Measurements from ENCODE around the gene CLOCK.

Gene CLOCK

DNA sequence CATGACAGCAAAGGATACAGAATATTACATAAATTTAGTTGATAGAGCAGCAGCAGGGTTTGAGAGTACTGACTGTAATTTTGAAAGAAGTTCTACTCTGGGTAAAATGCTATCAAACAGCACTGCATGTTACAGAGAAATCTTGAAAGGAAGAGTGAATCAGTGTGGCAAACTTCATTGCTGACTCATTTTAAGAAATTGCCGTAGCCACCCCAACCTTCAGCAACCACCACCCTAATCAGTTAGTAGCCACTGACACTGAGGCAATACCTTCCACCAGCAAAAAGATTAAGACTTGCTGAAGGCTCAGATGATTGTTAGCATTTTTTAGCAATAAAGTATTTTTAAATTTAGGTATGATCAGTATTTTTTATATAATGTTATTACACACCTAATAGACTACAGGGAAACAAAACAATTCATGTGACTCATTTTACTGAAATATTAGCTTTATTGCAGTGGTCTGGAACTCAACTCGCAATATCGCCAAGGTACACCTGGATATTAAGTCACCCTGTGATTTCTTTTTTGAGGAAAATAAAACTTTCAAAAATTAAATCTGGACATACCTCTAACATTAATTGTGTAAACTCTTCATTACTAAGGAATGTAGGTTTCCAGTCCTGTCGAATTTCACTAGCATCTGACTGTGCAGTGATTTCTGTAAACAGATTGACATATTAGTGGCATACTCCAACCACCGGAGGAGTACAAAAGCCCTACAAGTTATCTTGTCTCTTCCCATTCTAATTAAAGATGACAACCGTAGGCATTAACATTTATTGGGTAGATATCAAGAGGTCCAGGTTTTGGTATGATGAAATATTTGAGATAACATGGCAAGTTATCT lies 71.1 kb downstream of the CLOCK start:
- no peak for DNase-seq

DNA sequence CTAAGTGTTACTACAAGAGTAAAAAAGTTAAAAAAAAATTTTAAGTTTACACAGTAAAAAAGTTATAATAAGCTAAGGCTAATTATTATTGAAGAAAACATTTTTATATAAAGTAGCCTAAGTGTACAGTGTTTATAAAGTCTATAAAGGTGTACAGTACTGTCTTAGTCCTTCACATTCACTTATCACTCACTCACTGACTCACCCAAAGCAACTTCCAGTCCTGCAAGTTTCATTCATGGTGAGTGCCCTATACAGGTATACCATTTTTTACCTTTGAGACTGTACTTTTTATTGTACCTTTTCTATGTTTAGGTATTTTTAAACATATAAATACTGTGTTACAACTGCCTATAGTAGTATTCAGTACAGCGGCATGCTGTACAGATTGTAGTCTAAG lies 76.7 kb downstream of the CLOCK start:
- no peak for DNase-seq

DNA sequence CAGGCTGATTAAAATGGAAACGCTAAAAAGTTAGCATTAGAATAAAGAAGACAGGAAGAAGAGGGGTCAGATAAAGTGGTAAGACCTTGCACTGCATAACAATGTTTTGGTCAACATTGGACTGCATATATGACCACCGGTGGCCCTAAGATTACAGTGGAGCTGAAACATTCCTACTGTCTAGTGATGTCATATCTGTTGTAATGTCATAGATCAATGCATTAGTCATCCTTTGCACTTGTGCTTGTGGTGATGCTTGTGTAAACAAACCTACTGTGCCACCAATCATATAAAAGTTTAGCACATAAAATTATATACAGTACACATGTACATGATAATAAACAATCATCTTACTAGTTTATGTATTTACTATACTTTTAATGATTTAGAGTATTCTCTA lies 78.0 kb downstream of the CLOCK start:
- DNase-seq, result no peak

DNA sequence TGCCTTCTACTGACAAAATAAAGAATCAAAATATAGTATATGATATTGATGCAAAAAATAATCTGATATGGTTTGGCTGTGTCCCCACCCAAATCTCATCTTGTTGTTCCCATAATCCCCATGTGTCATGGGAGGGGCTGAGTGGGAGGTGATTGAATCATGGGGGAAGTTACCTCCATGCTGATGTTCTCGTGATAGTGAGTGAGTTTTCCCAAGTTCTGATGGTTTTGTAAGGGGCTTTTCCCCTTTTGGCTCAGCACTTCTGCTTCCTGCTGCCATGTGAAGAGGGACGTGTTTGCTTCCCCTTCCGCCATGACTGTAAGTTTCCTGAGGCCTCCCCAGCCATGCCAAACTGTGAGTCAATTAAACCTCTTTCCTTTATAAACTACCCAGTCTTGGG lies 80.7 kb downstream of the CLOCK start:
- no peak for DNase-seq

DNA sequence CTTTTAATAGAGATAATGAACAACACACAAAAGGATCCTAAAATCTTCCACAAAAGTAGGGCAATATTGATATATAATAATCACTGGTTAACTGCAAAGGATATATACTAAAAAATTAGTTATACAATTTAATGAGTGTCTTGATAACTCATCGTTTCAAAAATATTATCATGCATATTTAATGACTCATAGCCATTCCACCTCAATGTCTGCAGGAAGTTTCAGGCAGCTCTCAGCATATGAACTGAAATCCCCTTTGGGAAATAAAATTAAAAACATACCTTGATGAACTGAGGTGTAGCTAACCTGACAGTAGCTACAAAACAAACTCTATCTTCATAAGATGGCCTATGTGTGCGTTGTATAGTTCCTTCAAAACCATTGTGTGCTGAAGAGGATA lies 88.1 kb downstream of the CLOCK start:
- DNase-seq, result no peak

DNA sequence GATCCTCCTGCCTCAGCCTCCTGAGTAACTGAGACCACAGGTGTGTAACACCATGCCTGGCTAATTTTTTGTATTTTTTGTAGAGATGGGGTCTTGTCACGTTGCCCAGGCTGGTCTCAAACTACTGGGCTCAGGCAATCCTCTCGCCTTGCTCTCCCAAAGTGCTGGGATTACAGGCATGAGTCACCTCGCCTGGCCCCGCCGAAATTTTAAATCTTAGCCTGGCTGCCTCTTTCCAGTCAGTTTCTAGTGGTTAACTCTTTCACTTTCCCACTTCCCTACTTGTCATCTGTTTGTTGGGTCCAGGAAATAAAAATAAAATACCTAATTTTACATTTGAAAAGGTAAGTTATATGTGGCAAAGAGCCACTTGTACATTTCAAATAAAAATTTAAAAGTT lies 88.5 kb downstream of the CLOCK start:
- DNase-seq, result no peak

DNA sequence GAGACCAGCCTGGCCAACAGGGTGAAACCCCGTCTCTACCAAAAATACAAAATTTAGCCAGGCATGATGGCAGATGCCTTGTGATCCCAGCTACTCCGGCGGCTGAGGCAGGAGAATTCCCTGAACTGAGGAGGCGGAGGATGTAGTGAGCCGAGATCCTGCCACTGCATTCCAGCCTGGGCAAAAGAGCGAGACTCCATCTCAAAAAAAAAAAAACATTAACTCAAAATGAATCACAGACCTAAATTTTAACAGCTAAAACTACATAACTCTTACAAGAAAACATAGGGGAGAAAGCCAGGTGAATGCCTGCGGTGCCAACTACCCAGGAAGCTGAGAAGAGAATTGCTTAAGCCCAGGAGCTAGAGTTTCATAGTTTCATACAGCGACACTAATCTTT lies 96.1 kb downstream of the CLOCK start:
- DNase-seq, result no peak

DNA sequence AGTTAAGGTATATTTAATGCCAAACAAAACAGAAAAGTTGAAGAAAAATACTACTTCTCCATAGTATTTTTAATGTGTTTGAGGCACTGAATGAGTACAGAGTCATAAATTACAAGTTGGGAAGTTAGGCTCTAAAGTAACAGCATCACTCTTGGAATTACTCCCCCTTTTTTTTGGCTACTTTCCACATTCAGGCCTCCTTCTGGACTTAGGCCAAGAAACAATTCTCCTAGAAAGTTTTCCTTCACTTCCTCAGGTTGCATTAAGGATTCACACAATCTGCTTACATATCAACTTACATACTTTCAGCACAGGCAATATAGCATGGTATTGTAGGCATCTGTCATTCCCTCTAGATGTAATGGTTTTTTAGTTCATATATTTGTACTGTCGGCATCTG lies 98.9 kb downstream of the CLOCK start:
- no peak for DNase-seq

DNA sequence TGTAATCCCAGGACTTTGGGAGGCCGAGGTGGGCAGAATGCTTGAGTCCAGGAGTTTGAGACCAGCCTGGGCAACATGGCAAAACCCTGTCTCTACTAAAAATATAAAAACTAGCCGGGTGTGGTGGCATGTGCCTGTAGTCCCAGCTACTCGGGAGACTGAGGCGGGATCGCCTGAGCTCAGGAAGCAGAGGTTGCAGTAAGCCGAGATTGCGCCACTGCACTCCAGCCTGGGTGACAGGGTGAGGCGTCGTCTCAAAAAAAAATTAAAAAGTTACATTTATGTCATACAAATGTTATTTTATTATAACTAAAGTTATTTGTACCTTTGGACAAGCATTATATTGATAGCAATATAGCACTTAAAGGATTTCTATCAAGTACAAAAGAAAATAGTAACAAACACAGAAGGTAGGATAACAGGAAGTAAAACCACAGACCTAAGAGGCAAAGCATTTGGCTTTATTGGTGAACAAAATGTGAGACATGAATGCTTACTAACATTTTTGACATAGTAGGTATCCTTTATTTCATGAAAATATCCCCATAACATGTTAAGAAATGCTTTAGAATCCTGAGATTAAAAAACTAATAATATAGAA lies 99.5 kb downstream of the CLOCK start:
- DNase-seq, result no peak

DNA sequence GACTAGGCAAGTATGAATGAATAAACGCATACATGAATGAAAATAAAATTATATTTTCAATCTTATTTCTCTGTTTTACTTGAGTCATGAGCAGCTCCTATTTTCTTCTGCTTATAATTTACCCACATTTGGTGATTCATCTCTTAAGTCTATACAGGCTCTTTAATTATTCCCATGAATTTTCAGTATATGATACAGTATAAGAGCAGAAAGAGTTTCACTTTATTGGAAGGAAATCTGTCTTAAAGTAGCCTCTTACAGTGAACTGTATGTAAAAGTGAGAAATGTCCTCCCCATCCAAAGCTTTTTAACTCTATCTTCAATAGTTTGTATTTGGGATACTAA lies 100.2 kb downstream of the CLOCK start:
- DNase-seq, result no peak

DNA sequence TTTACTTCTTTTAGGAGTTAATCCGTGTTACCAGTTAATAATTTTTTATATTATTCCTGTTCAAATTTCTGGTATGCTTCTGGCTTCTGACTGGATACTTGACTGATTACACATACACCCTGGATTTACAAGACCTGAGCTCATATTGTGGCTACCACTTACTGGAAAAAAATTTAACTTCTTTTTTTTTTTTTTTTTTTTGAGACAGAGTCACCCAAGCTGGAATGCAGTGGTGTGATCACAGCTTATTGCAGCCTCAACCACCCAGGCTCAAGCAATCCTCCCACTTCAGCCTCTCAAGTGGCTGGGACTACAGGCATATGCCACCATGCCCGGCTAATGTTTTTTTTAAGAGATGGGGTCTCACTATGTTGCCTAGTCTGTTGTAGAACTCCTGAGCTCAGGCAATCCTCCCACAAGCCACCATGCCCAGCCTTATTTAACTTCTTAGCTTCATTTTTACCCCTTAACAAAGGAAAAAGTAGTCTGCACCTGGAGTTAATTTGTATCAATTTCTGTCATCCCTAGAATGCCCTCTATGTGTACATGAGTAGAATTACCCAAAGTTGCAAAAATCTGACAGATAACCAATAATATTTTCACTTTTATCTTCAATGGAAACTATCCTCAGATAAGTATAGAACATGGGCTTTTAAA lies 100.7 kb downstream of the CLOCK start:
- no peak for DNase-seq

DNA sequence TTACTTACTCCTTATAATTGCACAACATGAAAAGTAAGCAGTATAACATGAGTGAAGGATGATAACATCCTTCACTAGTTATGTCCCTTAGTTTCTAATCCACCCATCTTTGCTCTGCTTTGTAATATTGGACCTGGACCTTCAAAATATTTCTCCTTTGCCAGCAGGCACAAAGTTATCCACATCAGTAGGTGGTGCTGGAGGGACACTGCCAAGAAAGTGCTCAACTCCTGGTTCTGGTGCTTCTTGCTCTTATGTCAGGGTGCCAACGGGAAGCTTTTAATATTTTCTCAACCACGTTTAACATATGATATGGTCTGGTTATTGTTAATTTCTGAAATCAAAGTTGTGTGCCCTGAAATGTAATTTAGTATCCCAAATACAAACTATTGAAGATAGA lies 101.9 kb downstream of the CLOCK start:
- no peak for DNase-seq

DNA sequence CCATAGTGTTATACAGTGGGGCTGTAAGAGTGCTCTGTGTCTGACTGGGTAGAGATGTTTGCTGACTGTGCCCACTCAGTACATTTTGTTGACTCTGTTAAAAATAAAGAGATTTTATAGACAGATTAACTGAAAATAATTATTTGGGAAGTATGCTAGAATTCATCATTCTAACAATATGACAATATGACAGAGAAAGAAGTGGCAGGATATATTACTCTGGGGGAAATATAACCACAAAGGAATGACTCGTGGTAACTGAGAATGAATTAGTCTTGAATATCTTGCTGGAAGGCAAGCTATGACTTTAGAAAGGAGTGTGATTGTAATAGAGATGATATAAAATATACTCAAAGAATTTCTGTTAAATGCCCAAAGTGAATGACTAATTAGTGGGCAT lies 104.2 kb downstream of the CLOCK start:
- no peak for DNase-seq

DNA sequence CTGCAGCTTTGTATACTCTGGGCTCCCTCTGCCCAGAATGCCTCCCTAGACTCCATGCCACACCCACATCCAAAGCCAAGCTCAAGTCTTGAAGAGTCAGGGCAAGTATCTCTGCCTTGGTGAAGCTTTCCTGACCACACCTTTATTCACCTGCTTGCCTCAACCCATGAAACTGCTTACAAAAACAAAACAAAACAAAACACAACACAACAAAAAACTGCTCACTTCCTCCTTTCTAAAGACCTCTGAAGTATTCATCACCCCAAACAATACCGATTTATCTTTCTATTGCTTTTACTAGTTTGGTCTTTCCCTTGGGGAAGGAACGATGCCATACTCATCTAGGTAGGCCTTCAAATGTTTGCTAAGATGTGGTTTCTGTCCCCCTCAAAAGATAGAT lies 105.9 kb downstream of the CLOCK start:
- no peak for DNase-seq

DNA sequence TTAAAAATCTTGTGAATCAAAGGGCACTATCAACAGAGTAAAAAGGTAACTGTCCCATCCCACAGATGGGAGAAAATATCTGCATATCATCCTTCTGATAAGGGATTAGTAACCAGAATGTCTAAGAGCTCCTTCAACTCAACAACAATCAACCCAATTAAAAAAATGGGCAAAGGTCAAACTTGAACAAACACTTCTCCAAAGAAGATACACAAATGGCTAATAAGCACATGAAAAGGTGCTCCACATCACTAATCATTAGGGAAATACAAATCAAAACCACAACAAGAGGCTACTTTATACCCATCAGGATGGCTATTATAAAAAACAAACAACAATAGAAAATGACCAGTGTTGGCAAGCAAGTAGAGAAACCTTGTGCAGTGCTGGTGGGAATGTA lies 107.7 kb downstream of the CLOCK start:
- no peak for DNase-seq

DNA sequence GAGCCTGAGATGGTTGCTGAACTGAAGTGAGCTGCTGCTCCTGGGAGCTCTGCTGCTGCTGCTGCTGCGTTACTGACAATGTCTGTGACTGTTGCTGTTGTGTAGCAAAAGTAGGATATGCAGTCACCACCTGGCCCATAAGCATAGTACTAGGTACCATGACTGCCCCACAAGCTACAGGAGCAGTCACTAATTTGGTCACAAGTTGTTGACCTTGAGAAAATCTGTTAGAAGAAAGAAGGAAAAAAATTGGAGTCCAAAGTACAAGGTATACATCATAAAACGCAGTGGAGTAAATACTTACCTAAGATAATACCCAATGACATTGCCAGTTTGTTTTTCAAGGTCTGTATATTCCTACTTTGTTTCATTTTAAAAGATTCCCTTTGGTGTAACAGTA lies 108.4 kb downstream of the CLOCK start:
- DNase-seq, result no peak

DNA sequence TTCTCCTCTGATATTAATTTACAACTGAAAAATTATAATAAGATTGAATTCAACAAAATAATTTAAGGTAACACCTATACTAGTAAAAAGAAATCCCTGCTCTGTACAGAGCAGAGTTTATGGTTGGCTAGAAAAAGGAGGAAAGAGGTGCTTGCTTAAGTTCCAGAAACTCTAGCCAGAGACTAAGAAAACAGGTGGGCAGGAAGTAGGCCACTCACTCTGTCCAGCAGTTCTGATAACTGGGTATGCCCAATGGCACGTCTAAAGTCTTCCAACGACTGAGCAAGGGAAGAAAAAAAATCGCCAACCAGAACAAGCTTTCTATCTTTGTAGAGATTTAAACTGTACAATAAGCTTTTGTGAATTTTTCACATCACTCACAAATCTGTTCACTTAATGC lies 108.9 kb downstream of the CLOCK start:
- no peak for DNase-seq

DNA sequence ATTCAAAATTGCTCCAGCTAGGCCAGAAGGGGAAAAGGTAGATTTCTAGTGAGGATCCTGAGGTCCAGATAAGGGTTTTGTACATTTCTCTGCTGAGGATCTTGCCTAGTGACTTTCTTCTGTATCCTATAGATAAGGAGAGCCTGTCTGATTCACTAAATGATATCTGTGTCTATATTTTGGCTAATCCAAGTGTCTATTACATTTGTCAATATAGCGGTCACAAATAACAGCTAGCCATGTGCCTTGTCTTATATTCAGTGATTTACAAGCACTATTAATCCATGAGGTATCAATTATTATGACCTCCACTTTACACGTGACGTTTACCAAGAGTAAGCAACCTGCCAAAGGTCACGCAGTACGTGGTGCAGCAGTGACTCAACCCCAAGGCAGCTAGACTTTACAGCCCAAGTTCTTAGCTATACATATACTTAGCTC lies 109.3 kb downstream of the CLOCK start:
- DNase-seq, result no peak

DNA sequence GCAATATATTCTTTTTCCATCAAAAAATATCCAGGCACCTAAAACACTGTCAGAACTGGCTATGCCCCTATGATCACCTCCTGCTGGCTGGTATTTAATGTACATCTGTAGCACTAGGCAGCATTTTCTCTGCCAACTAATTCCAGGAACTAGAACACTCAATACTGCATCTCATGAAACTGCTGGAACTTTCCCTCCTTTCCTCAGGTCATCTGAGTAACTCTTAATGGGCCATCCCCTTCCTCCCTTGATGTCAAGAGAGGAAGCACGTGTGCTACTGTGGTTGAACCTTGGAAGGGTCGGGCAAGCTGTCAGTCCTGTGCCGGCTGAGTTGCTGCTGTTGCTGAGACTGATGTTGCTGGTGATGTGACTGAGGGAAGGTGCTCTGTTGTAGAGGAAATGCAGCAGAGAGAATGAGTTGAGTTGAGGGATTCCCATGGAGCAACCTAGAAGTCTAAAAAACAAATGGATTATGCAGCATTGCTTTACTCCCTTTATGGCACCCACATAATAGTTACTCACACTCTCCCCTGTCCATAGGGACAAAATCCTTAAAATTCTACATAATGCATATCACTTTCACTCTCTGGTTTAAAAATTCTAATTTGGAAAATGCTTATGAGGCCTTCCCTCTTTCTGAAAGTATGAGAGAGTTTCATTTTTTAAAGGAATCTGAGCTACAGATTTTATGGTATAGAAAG lies 111.4 kb downstream of the CLOCK start:
- DNase-seq, result no peak

DNA sequence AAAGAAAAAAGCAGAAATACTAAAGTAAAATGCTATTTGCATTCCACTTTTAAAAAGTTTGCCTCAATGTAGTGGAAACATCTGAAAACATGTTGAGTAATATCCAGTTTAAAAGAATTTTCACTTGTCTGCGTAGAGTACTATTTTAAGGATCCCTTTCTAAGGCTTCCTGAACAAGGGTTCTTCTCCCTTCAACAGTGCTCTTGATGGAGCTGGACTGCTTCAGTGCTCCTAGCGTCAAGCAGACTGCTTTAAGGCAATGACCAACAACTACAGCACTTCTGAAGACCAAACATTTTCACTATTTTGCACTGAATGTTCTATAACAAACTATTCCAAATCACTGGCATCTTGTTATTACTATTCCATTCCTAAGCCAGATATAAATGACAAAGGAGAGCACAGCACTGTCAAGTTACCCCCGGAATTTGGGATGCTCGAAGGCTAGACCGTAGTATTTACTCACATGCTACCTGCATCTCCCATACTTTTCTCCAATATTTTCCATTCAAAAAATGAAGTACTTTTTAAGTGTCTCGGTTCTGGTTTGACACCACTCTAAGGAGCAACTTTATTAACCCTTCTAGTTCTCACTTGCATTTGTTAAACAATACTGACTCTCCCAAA lies 114.9 kb downstream of the CLOCK start:
- DNase-seq, result no peak

DNA sequence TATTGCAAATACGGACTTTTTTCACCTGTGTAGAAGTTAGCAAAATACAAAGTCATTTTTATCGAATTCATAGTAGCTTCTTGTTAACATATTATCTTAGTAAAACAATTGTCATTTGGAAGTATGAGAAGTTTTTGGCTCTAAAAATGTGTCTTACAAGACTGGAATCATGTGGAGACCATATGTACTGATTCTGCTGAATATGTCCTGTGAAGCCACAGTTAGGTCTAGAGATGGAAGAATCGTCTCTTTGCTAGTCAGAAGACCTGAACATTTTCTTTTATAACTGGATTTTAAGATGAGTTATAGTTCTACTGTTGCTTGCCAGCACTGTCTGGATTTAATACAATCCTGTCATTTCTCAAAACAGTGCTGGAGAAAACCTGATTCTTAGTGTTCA lies 121.9 kb downstream of the CLOCK start:
- no peak for DNase-seq

DNA sequence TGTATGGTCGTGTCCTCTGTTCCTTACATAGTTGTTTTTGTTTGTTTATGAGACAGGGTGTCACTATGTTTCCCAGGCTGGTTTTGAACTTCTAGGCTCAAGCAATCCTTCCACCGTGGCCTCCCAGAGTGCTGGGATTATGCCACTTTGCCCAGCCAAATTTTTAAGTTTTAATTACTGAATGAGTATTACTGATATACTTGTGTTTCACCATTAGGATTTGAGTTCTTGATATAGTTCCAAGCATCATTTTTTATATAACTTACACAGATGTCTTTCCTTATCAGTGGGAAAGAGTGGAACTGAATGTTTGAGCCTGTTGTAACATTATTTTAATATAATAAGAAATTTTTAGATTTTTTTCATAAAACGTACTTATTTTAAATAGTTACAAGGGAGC lies 130.5 kb downstream of the CLOCK start:
- no peak for DNase-seq

DNA sequence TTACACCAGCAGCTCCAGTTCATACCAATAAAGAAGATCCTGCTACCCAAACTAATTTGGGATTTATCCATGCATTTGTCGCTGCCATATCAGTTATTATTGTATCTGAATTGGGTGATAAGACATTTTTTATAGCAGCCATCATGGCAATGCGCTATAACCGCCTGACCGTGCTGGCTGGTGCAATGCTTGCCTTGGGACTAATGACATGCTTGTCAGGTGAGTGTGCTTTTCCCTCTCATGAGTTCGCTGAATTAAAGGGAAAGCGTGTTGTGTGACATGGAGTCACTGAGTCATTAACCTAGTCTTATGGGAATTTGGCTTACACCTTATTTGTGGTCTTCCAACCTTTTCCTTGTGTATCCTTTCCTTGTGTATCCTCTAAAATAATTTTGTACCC lies 135.1 kb downstream of the CLOCK start:
- no peak for DNase-seq

All from NCI-H187 (cell line).